HG03097 (cell line): Measurements from ENCODE around the gene ZNF267.
"Not testable (repeated sequence)": the region's sequence is repeated elsewhere in the genome, so short reads cannot be mapped to it uniquely, and the experiment has no call there.

ENCODE experiments used
- ATAC-seq: cut with Tn5 transposase; IDR thresholded peaks from one replicate; pipeline ENCODE4 v1.9.1; 2021; ENCODE audit not compliant: unreplicated experiment, low FRiP score

The ZNF267 gene

GRCh38 chr16:31877876-31878642 lies 4.5 kb downstream of the ZNF267 start:
- no peak for ATAC-seq

- ATAC-seq: no peak
Measured at GRCh38 chr16:31879937-31880321, 6.3 kb downstream of the ZNF267 start.

GRCh38 chr16:31880322-31880979 lies 6.8 kb downstream of the ZNF267 start:
- ATAC-seq: peak; percentile 56

- no peak for ATAC-seq
Measured at GRCh38 chr16:31886227-31886626, 12.6 kb downstream of the ZNF267 start.

- no peak for ATAC-seq
Measured at GRCh38 chr16:31888735-31889134, 15.1 kb downstream of the ZNF267 start.

- not testable (repeated sequence) for ATAC-seq
Measured at GRCh38 chr16:31892111-31892510, 18.5 kb downstream of the ZNF267 start.

GRCh38 chr16:31893824-31894223 lies 20.2 kb downstream of the ZNF267 start:
- ATAC-seq: no peak

- no peak for ATAC-seq
Measured at GRCh38 chr16:31897283-31897682, 23.7 kb downstream of the ZNF267 start.

- ATAC-seq: no peak
Measured at GRCh38 chr16:31899505-31899904, 25.9 kb downstream of the ZNF267 start.

- ATAC-seq: not testable (repeated sequence)
Measured at GRCh38 chr16:31904571-31904970, 31.0 kb downstream of the ZNF267 start.

GRCh38 chr16:31913668-31914067 lies 40.1 kb downstream of the ZNF267 start:
- ATAC-seq: no peak

GRCh38 chr16:31916056-31916488 lies 42.5 kb downstream of the ZNF267 start:
- no peak for ATAC-seq

GRCh38 chr16:31920373-31920772 lies 46.8 kb downstream of the ZNF267 start:
- no peak for ATAC-seq

- ATAC-seq: not testable (repeated sequence)
Measured at GRCh38 chr16:31951806-31952205, 78.2 kb downstream of the ZNF267 start.

GRCh38 chr16:31952206-31952605 lies 78.6 kb downstream of the ZNF267 start:
- not testable (repeated sequence) for ATAC-seq

GRCh38 chr16:31956221-31956620 lies 82.6 kb downstream of the ZNF267 start:
- not testable (repeated sequence) for ATAC-seq

- not testable (repeated sequence) for ATAC-seq
Measured at GRCh38 chr16:31960186-31960910, 86.7 kb downstream of the ZNF267 start.
